Mesenchymal stem cell (in vitro differentiated cells and primary cell): Measurements from ENCODE around the gene TMEM178B.

Source experiments
- DNase-seq: peaks from one replicate; pipeline ENCODE4 v3.0.0-alpha.2; 2013
- H2AFZ ChIP-seq: one replicate; pipeline ENCODE4 v1.6.1; 2013; ENCODE audit warnings: low read depth, mild to moderate bottlenecking, control low read depth, inconsistent platforms, low read length, moderate library complexity
- H2AK5ac ChIP-seq: 2 replicates; pipeline ENCODE4 v1.6.1; 2013; ENCODE audit warnings: low read length, moderate library complexity, mild to moderate bottlenecking, inconsistent platforms; ENCODE audit not compliant: severe bottlenecking
- H2BK120ac ChIP-seq: one replicate; pipeline ENCODE4 v1.6.1; 2013; ENCODE audit warnings: low read depth, mild to moderate bottlenecking, inconsistent platforms, low read length, moderate library complexity
- H2BK12ac ChIP-seq, 2 experiments: one replicate each; pipeline ENCODE4 v1.6.1; 2013; ENCODE audit warnings: inconsistent platforms in 2 of 2, low read length in 2 of 2, mild to moderate bottlenecking in 2 of 2, moderate library complexity in 2 of 2, control low read depth in 1 of 2
- H2BK15ac ChIP-seq: one replicate; pipeline ENCODE4 v1.6.1; 2013; ENCODE audit warnings: mild to moderate bottlenecking, low read depth, inconsistent platforms; ENCODE audit not compliant: poor library complexity, severe bottlenecking
- H2BK5ac ChIP-seq: 2 replicates; pipeline ENCODE4 v1.6.1; 2013; ENCODE audit warnings: low read depth, mild to moderate bottlenecking, low read length, control low read depth, inconsistent platforms; ENCODE audit not compliant: poor library complexity, severe bottlenecking
- H3K14ac ChIP-seq, 2 experiments: one replicate each; pipeline ENCODE4 v1.6.1; 2013; ENCODE audit warnings: inconsistent platforms in 2 of 2, low read length in 2 of 2, control low read depth in 1 of 2, mild to moderate bottlenecking in 1 of 2, moderate library complexity in 1 of 2
- H3K18ac ChIP-seq, 2 experiments: one replicate each; pipeline ENCODE4 v1.6.1; 2013; ENCODE audit warnings: inconsistent platforms in 2 of 2, low read length in 2 of 2, control low read depth in 1 of 2, low read depth in 1 of 2, mild to moderate bottlenecking in 1 of 2
- H3K23ac ChIP-seq, 2 experiments: one replicate each; pipeline ENCODE4 v1.6.1; 2013; ENCODE audit warnings: inconsistent platforms in 2 of 2, low read length in 2 of 2, mild to moderate bottlenecking in 2 of 2, moderate library complexity in 2 of 2, control low read depth in 1 of 2
- H3K27ac ChIP-seq: 2 replicates; pipeline ENCODE4 v1.5.1; 2013; ENCODE audit warnings: mild to moderate bottlenecking, moderate library complexity, low read length, control low read depth, inconsistent platforms; ENCODE audit not compliant: poor library complexity, severe bottlenecking
- H3K27me3 ChIP-seq, 2 experiments: 2 replicates each; pipeline versions ENCODE4 v1.6.1 to v1.7.0; 2013; ENCODE audit warnings: low read length in 2 of 2, mild to moderate bottlenecking in 2 of 2, moderate library complexity in 2 of 2, control low read depth in 1 of 2, inconsistent platforms in 1 of 2; ENCODE audit not compliant: control insufficient read depth in 1 of 2, insufficient read depth in 1 of 2
- H3K36me3 ChIP-seq, 2 experiments: 2 replicates each; pipeline versions ENCODE4 v1.6.1 to v1.7.0; 2013; ENCODE audit warnings: low read length in 2 of 2, control low read depth in 1 of 2, inconsistent platforms in 1 of 2, low read depth in 1 of 2, mild to moderate bottlenecking in 1 of 2; ENCODE audit not compliant: insufficient read depth in 2 of 2, control insufficient read depth in 1 of 2
- H3K4ac ChIP-seq, 2 experiments: one replicate each; pipeline ENCODE4 v1.6.1; 2013; ENCODE audit warnings: inconsistent platforms in 2 of 2, low read length in 2 of 2, mild to moderate bottlenecking in 2 of 2, moderate library complexity in 2 of 2, control low read depth in 1 of 2, low read depth in 1 of 2
- H3K4me1 ChIP-seq: 2 replicates; pipeline ENCODE4 v1.6.1; 2013; ENCODE audit warnings: low read depth, low read length, control low read depth; ENCODE audit not compliant: control insufficient read depth, insufficient read depth
- H3K4me2 ChIP-seq: 2 replicates; pipeline ENCODE4 v1.6.1; 2013; ENCODE audit warnings: low read length, mild to moderate bottlenecking, inconsistent platforms; ENCODE audit not compliant: poor library complexity, severe bottlenecking
- H3K4me3 ChIP-seq, 2 experiments: 2 replicates each; pipeline versions ENCODE4 v1.5.1 to v1.7.0; 2013; ENCODE audit warnings: low read length in 2 of 2, mild to moderate bottlenecking in 2 of 2, control low read depth in 1 of 2, low read depth in 1 of 2; ENCODE audit not compliant: insufficient read depth in 1 of 2
- H3K79me1 ChIP-seq: replicated peaks from 2 replicates; pipeline ENCODE4 v1.6.1; 2013; ENCODE audit warnings: mild to moderate bottlenecking, control low read depth, low read length, inconsistent platforms; ENCODE audit not compliant: poor library complexity, severe bottlenecking
- H3K9ac ChIP-seq: 2 replicates; pipeline ENCODE4 v1.7.0; 2013; ENCODE audit warnings: mild to moderate bottlenecking, low read length, moderate library complexity
- H3K9me3 ChIP-seq: 2 replicates; pipeline ENCODE4 v1.7.0; 2013; ENCODE audit warnings: mild to moderate bottlenecking, low read length; ENCODE audit not compliant: control insufficient read depth
- H4K8ac ChIP-seq: one replicate; pipeline ENCODE4 v1.6.1; 2013; ENCODE audit warnings: inconsistent platforms, mild to moderate bottlenecking, low read length, moderate library complexity
- H4K91ac ChIP-seq: one replicate; pipeline ENCODE4 v1.6.1; 2013; ENCODE audit warnings: mild to moderate bottlenecking, low read length, inconsistent platforms
- WGBS: methylation state at CpG from one replicate; pipeline ENCODE4 v1.1.7; 2013; ENCODE audit warnings: mixed read lengths; 5-methylcytosine and 5-hydroxymethylcytosine counted together

TMEM178B gene

DNA sequence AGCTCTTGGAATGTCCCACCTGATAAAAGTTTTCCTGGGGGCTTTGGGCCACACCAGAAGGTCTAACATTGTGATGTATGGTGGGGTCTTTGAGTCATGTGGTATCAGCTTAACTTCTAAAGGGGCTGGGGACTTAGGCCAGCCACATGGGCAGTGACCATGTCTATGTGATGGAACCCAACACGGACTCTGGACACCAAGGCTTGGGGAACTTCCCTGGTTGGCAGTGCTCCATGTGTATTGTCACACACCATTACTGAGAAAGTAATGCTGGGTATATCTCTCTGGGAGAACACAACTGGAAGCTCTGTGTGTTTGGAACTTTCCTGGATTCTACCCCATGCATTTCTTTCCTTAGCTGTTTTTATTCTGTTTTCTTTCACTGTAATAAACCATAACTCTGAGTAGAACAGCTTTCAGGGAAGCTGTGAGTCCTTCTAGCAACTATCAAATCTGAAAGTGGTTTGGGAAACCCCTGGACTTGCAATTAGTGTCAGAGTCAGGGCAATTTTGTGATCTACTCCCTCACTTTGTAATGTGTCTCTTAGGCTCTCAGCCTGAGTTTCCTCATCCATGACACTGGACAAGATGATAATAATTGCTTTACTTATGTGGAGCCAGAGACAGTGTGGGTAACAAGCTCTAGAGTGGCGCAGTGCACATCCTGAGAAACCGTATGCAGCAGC, 448.9 kb downstream of the TMEM178B start:
- 73% methylated on average over 3 of the region's 3 CpGs for WGBS
- H3K27me3 ChIP-seq = peaks cover 1 to 10% of the 10 kb centered on the region in 2 experiments
- H3K23ac ChIP-seq = no peak overlapping the region
- no peak overlapping the region for H2BK12ac ChIP-seq
- no peak overlapping the region for H4K91ac ChIP-seq
- no peak overlapping the region for H3K14ac ChIP-seq
- H2BK15ac ChIP-seq = no peak overlapping the region
- H3K4me3 ChIP-seq = no peak overlapping the region
- H3K79me1 ChIP-seq = no peaks in the 10 kb centered on the region
- H4K8ac ChIP-seq = no peak overlapping the region
- no peak overlapping the region for H3K4me2 ChIP-seq
- H2BK120ac ChIP-seq = no peak overlapping the region
- DNase-seq = no peak
- no peak overlapping the region for H3K9ac ChIP-seq
- no peak overlapping the region for H3K4ac ChIP-seq
- no peak overlapping the region for H3K27ac ChIP-seq
- no peak overlapping the region for H2AFZ ChIP-seq
- H3K4me1 ChIP-seq = no peaks in the 10 kb centered on the region
- H2AK5ac ChIP-seq = no peak overlapping the region
- no peaks in the 10 kb centered on the region for H3K36me3 ChIP-seq
- H3K18ac ChIP-seq = no peak overlapping the region
- H3K9me3 ChIP-seq = no peaks in the 10 kb centered on the region
- H2BK5ac ChIP-seq = no peak overlapping the region

DNA sequence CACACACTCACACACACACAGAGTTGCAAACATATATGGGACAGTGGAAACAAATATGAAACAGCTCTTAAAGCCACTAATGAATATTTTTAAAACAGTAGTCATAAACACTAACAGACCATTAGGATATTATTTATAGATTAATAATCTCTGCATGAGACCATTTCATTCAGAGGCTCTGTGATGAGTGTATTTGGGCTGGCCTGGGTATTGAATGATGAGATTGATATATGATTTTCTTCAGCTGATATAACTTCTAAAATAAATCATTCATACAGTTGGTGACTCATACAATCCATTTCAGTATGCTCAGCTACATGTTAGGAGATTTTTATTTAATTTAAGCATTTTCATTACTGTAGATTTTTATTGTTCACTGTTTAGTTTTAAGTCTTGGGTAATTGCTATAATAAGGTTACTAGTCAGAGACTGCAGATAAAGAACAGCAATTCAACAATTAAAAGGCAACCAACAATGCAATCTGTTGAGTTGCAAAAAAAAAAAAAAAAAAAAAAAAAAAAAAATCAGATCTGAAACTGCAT, 452.2 kb downstream of the TMEM178B start:
- Histone ChIP-seq H2AK5ac (no peak overlapping the region), H2BK12ac (no peak overlapping the region), H3K27ac (no peak overlapping the region), H3K27me3 (peaks cover 7 to 15% of the 10 kb centered on the region in 2 experiments), H2BK120ac (no peak overlapping the region), H3K9me3 (no peaks in the 10 kb centered on the region), H2BK5ac (no peak overlapping the region), H4K91ac (no peak overlapping the region), H3K4me1 (no peaks in the 10 kb centered on the region), H3K23ac (no peak overlapping the region), H2BK15ac (no peak overlapping the region), H3K4ac (no peak overlapping the region), H3K9ac (no peak overlapping the region), H3K14ac (no peak overlapping the region), H3K4me2 (no peak overlapping the region), H3K36me3 (no peaks in the 10 kb centered on the region), H3K4me3 (no peak overlapping the region), H3K18ac (no peak overlapping the region), H4K8ac (no peak overlapping the region), H2AFZ (no peak overlapping the region), H3K79me1 (no peaks in the 10 kb centered on the region)
- no peak for DNase-seq

- H3K4me3 ChIP-seq = no peak overlapping the region
- H3K79me1 ChIP-seq = no peaks in the 10 kb centered on the region
- no peak overlapping the region for H2BK15ac ChIP-seq
- no peak for DNase-seq
- peaks cover 7 to 15% of the 10 kb centered on the region in 2 experiments for H3K27me3 ChIP-seq
- no peak overlapping the region for H3K23ac ChIP-seq
- no peak overlapping the region for H2BK120ac ChIP-seq
- no peak overlapping the region for H3K27ac ChIP-seq
- H3K18ac ChIP-seq = no peak overlapping the region
- no peaks in the 10 kb centered on the region for H3K4me1 ChIP-seq
- no peak overlapping the region for H2BK12ac ChIP-seq
- no peak overlapping the region for H2AK5ac ChIP-seq
- WGBS = 82% methylated on average over 4 of the region's 4 CpGs
- H3K9me3 ChIP-seq = no peaks in the 10 kb centered on the region
- no peak overlapping the region for H3K14ac ChIP-seq
- H3K9ac ChIP-seq = no peak overlapping the region
- no peak overlapping the region for H2BK5ac ChIP-seq
- H4K91ac ChIP-seq = no peak overlapping the region
- H2AFZ ChIP-seq = no peak overlapping the region
- no peak overlapping the region for H4K8ac ChIP-seq
- H3K4ac ChIP-seq = no peak overlapping the region
- H3K4me2 ChIP-seq = no peak overlapping the region
- no peaks in the 10 kb centered on the region for H3K36me3 ChIP-seq
Measured at GRCh38 chr7:141527076-141527475, 453.2 kb downstream of the TMEM178B start.

DNA sequence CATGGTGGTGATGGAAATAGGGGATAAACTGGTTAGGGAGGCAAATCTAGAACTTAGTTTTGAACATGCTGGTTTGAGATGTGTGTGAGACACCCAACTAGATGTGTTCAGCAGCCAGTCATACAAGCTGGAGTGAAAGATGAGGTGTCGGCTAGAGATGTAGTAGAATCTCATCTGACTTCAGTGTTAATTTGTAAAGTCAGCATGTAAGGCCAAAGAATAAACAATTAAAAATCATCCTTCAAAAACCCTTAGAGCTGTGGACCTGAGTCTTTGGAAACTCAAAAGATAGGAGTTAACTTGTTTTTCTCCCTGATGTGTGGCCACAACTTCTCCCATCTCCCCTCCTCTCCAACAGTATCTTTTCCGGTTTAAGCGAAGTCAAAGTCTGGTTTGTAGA, 454.5 kb downstream of the TMEM178B start:
- Histone ChIP-seq H3K14ac (no peak overlapping the region), H3K9ac (no peak overlapping the region), H3K4me3 (no peak overlapping the region), H3K23ac (no peak overlapping the region), H4K8ac (no peak overlapping the region), H3K9me3 (no peaks in the 10 kb centered on the region), H2BK15ac (no peak overlapping the region), H3K4ac (no peak overlapping the region), H2BK120ac (no peak overlapping the region), H4K91ac (no peak overlapping the region), H3K4me2 (no peak overlapping the region), H3K79me1 (no peaks in the 10 kb centered on the region), H3K36me3 (no peaks in the 10 kb centered on the region), H2AK5ac (no peak overlapping the region), H2BK5ac (no peak overlapping the region), H2BK12ac (no peak overlapping the region), H3K27ac (no peak overlapping the region), H3K27me3 (peaks cover 7 to 10% of the 10 kb centered on the region in 2 experiments), H3K4me1 (no peaks in the 10 kb centered on the region), H3K18ac (no peak overlapping the region), H2AFZ (no peak overlapping the region)
- 100% methylated on average over 1 of the region's 3 CpGs for WGBS
- no peak for DNase-seq
